ENCODE measurements around the gene SHB. TPM values are rescaled to one million over a fixed set of nuclear protein-coding genes. Genes with fewer than 3 reads are reported as not detected.

The SHB gene
- total RNA-seq, 1 experiment from 2014 or later, result 28.7 TPM

- H3K4me3 ChIP-seq (replicated peaks in 1 of 2; ENCODE audit: low read depth in 1 of 2, low read length in 2 of 2), result no peak overlapping the region
- POLR2A ChIA-PET, result interaction anchor here (1.8 kb wide), 1 partner anchor 8 kb away, joined by 4 read pairs; no protein-coding TSS in a partner anchor
- no peaks in the 10 kb centered on the region for H3K27me3 ChIP-seq (ENCODE audit: insufficient read depth, low read length)
- ATAC-seq (no peak), DNase-seq (ENCODE audit: low read depth, low spot score) (no peak)
- H4K20me1 ChIP-seq (ENCODE audit: insufficient read depth), result no peaks in the 10 kb centered on the region
- peaks cover 16 to 37% of the 10 kb centered on the region in 2 experiments; a peak in 3 of 4 replicates for H3K4me1 ChIP-seq (ENCODE audit: control insufficient read depth in 1 of 2, insufficient read depth in 2 of 2, low read length in 2 of 2)
- no peaks in the 10 kb centered on the region for H3K9me3 ChIP-seq (ENCODE audit: control insufficient read depth in 1 of 2, insufficient read depth in 1 of 2, low read depth in 1 of 2, low read length in 2 of 2)
- no peak overlapping the region for H3K27ac ChIP-seq (ENCODE audit: low read depth, low read length)
- no peak overlapping the region for H3K9ac ChIP-seq (ENCODE audit: low read length)
- intact Hi-C loops (cut with micrococcal nuclease), result loop anchor here (10.0 kb wide), 1 partner anchor 47 kb away; the partner anchor contains the start of gene SHB
- H3K79me2 ChIP-seq (ENCODE audit: insufficient read depth, low read length), result peaks cover 57% of the 10 kb centered on the region
- RAD21 ChIA-PET (ENCODE audit: low non-redundant PET in 1 of 2, low total read pairs in 2 of 2, uncharacterized antibody in 2 of 2, unreplicated experiment in 2 of 2), result no interaction called here
- no peak overlapping the region for H2AFZ ChIP-seq (ENCODE audit: low read depth, low read length, poor library complexity, severe bottlenecking)
- BruUV-seq (replicated peaks), result no TSS peak
- 0 out of 4 replicates have a peak, but pooled peaks cover 0 to 3% of the 10 kb centered on the region in 2 experiments for H3K36me3 ChIP-seq (ENCODE audit: control insufficient read depth in 1 of 2, insufficient read depth in 2 of 2, low read length in 2 of 2)
- CTCF ChIA-PET, result interaction anchor here (1.1 kb wide), 1 partner anchor 70 kb away, joined by 5 read pairs; no protein-coding TSS in a partner anchor
- no peak overlapping the region for H3K4me2 ChIP-seq (ENCODE audit: low read length)
- TF ChIP-seq SRF (IDR thresholded peaks at IDR 0.05; ENCODE audit: low read depth) (no peak), EZH2phosphoT487 (IDR thresholded peaks at IDR 0.05; ENCODE audit: borderline replicate concordance) (no peak), TCF7L2 (IDR thresholded peaks at IDR 0.05; ENCODE audit: borderline replicate concordance, extremely low read depth, insufficient read depth, insufficient read length) (no peak), EGR1 (IDR thresholded peaks at IDR 0.05; ENCODE audit: low read depth) (no peak), REST (IDR thresholded peaks at IDR 0.05; ENCODE audit: low read depth) (no peak), POLR2A (IDR thresholded peaks at IDR 0.05; ENCODE audit: borderline replicate concordance, extremely low read depth, insufficient read depth, insufficient read length) (no peak), ZNF274 (IDR thresholded peaks at IDR 0.05; ENCODE audit: low read depth, low read length) (no peak), FOSL1 (IDR thresholded peaks at IDR 0.05; ENCODE audit: low read depth) (no peak), ZBTB33 (IDR thresholded peaks at IDR 0.05; ENCODE audit: extremely low read depth, insufficient replicate concordance, low read length) (no peak), RAD21 (IDR thresholded peaks at IDR 0.05; ENCODE audit: low read depth) (no peak), ZFX (IDR thresholded peaks at IDR 0.05) (no peak), POLR2AphosphoS5 (IDR thresholded peaks at IDR 0.05; ENCODE audit: low read depth, low read length) (no peak), SP1 (IDR thresholded peaks at IDR 0.05; ENCODE audit: low read depth) (no peak), CEBPB (IDR thresholded peaks at IDR 0.05; ENCODE audit: low read depth) (no peak), CTCF (IDR thresholded peaks at IDR 0.05 in 2 of 3, conservative IDR thresholded peaks at IDR 0.05 in 1 of 3; ENCODE audit: borderline replicate concordance in 1 of 3, insufficient read depth in 1 of 3, low read depth in 2 of 3, low read length in 2 of 3) (no peak), JUND (IDR thresholded peaks at IDR 0.05) (no peak), CBX3 (IDR thresholded peaks at IDR 0.05; ENCODE audit: low read depth) (no peak), ELF1 (IDR thresholded peaks at IDR 0.05; ENCODE audit: borderline replicate concordance, low read depth) (no peak), ATF3 (IDR thresholded peaks at IDR 0.05) (no peak), SIN3A (IDR thresholded peaks at IDR 0.05; ENCODE audit: low read depth) (no peak)
- no peaks in the 10 kb centered on the region for H3K9me2 ChIP-seq (ENCODE audit: insufficient read depth)
Observed at GRCh38 chr9:38017885-38018186, 51.2 kb downstream of the SHB start.
